OCI-LY1 (cell line): ENCODE measurements around the gene WDR82.

Experiments
- EZH2 ChIP-seq: fragments of 200-600 bp; sonication (generic), shearing (Covaris generic); IDR thresholded peaks from 2 replicates; pipeline ENCODE4 v1.8.0; 2017; ENCODE audit warnings: borderline replicate concordance, mixed run types, mild to moderate bottlenecking, antibody characterized with exemption, low read length, moderate library complexity, mixed read lengths
- TF ChIP-seq, protein P1 (sequence below): fragments of 200-600 bp; sonication (generic), shearing (Covaris generic); IDR thresholded peaks from 2 replicates; pipeline ENCODE4 v1.5.1; 2017; ENCODE audit warnings: mild to moderate bottlenecking, antibody characterized with exemption, low read length, moderate library complexity, mixed read lengths

DNA sequence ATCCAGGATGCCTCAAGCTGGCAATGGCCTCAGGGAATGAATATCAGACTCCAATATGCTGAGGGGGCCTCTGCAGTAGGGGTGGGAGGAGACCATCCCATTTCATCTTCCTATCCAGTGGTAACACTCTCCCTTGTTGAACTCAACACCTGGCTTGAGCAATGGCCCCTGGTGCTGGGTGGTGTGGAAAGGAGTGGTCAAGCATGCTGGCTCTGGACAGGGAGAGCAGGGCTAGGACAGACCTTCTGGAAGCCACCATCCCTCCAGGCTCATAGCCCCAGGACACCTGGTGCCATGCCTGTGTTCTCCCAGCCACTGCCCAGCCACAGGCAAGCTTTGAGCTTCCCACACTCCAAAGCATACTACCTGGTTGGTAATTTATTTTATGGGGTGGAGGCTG lies 47.2 kb upstream of the WDR82 start:
- TF ChIP-seq, protein P1, sequence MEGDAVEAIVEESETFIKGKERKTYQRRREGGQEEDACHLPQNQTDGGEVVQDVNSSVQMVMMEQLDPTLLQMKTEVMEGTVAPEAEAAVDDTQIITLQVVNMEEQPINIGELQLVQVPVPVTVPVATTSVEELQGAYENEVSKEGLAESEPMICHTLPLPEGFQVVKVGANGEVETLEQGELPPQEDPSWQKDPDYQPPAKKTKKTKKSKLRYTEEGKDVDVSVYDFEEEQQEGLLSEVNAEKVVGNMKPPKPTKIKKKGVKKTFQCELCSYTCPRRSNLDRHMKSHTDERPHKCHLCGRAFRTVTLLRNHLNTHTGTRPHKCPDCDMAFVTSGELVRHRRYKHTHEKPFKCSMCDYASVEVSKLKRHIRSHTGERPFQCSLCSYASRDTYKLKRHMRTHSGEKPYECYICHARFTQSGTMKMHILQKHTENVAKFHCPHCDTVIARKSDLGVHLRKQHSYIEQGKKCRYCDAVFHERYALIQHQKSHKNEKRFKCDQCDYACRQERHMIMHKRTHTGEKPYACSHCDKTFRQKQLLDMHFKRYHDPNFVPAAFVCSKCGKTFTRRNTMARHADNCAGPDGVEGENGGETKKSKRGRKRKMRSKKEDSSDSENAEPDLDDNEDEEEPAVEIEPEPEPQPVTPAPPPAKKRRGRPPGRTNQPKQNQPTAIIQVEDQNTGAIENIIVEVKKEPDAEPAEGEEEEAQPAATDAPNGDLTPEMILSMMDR: no peak
- no peak for TF ChIP-seq EZH2
